ENCODE data around the gene CCL17. TPM values are rescaled to one million over a fixed set of nuclear protein-coding genes. Genes with fewer than 3 reads are reported as not detected.

Gene CCL17
- total and polyA plus RNA-seq, 10 of the 15 experiments (the other 5 are each of a cell fraction or from before 2014, with no cell fraction given): 1.2 to 84.9 (median 34.2) TPM

DNA sequence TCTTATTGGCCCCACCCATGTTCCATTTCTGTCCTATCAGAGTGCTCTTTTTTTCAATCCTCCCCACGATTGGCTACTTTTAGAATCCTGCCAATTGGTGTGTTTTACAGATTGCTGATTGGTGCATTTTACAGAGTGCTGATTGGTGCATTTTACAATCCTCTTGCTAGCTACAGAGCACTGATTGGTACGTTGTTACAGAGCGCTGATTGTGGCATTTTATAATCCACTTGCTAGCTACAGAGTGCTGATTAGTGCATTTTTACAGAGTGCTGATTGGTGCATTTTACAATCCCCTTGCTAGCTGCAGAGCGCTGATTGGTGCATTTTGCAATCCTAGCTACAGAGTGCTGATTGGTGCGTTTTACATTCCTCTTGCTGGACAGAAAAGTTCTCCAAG is 9.5 kb upstream of the CCL17 start:
- no peak overlapping the region for H3K4me3 ChIP-seq
- in situ Hi-C loops (cut with MboI) (no loop called here), intact Hi-C loops (cut with micrococcal nuclease; ENCODE audit: unreplicated experiment) (no loop called here)
- DNase-seq (ENCODE audit: low read depth, low spot score) (no peak), FAIRE-seq (no peak), ATAC-seq (no peak)
- H3K79me2 ChIP-seq (ENCODE audit: control insufficient read depth, insufficient read depth, low read length): no peaks in the 10 kb centered on the region
- TF ChIP-seq, protein P1, sequence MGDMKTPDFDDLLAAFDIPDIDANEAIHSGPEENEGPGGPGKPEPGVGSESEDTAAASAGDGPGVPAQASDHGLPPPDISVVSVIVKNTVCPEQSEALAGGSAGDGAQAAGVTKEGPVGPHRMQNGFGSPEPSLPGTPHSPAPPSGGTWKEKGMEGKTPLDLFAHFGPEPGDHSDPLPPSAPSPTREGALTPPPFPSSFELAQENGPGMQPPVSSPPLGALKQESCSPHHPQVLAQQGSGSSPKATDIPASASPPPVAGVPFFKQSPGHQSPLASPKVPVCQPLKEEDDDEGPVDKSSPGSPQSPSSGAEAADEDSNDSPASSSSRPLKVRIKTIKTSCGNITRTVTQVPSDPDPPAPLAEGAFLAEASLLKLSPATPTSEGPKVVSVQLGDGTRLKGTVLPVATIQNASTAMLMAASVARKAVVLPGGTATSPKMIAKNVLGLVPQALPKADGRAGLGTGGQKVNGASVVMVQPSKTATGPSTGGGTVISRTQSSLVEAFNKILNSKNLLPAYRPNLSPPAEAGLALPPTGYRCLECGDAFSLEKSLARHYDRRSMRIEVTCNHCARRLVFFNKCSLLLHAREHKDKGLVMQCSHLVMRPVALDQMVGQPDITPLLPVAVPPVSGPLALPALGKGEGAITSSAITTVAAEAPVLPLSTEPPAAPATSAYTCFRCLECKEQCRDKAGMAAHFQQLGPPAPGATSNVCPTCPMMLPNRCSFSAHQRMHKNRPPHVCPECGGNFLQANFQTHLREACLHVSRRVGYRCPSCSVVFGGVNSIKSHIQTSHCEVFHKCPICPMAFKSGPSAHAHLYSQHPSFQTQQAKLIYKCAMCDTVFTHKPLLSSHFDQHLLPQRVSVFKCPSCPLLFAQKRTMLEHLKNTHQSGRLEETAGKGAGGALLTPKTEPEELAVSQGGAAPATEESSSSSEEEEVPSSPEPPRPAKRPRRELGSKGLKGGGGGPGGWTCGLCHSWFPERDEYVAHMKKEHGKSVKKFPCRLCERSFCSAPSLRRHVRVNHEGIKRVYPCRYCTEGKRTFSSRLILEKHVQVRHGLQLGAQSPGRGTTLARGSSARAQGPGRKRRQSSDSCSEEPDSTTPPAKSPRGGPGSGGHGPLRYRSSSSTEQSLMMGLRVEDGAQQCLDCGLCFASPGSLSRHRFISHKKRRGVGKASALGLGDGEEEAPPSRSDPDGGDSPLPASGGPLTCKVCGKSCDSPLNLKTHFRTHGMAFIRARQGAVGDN (IDR thresholded peaks at IDR 0.05): no peak
- TF ChIP-seq RCOR1 (conservative IDR thresholded peaks at IDR 0.05; ENCODE audit: low read depth, low read length): no peak
- no peak for TF ChIP-seq ZNF24 (IDR thresholded peaks at IDR 0.05)
- TF ChIP-seq, protein P2, sequence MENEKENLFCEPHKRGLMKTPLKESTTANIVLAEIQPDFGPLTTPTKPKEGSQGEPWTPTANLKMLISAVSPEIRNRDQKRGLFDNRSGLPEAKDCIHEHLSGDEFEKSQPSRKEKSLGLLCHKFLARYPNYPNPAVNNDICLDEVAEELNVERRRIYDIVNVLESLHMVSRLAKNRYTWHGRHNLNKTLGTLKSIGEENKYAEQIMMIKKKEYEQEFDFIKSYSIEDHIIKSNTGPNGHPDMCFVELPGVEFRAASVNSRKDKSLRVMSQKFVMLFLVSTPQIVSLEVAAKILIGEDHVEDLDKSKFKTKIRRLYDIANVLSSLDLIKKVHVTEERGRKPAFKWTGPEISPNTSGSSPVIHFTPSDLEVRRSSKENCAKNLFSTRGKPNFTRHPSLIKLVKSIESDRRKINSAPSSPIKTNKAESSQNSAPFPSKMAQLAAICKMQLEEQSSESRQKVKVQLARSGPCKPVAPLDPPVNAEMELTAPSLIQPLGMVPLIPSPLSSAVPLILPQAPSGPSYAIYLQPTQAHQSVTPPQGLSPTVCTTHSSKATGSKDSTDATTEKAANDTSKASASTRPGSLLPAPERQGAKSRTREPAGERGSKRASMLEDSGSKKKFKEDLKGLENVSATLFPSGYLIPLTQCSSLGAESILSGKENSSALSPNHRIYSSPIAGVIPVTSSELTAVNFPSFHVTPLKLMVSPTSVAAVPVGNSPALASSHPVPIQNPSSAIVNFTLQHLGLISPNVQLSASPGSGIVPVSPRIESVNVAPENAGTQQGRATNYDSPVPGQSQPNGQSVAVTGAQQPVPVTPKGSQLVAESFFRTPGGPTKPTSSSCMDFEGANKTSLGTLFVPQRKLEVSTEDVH (IDR thresholded peaks at IDR 0.05; ENCODE audit: low read depth, partially characterized antibody): no peak
- no peak for TF ChIP-seq SMARCA5 (IDR thresholded peaks at IDR 0.05)
- no peak for TF ChIP-seq HCFC1 (IDR thresholded peaks at IDR 0.05; ENCODE audit: low read length)
- TF ChIP-seq NFIC (IDR thresholded peaks at IDR 0.05; ENCODE audit: low read depth, low read length): no peak
- no peak for TF ChIP-seq ETV6 (conservative IDR thresholded peaks at IDR 0.05 in 1 of 2, IDR thresholded peaks at IDR 0.05 in 1 of 2; ENCODE audit: borderline replicate concordance in 1 of 2, low read depth in 1 of 2)
- TF ChIP-seq POU2F2 (IDR thresholded peaks at IDR 0.05; ENCODE audit: borderline replicate concordance, low read depth, low read length): no peak
- TF ChIP-seq, protein P3, sequence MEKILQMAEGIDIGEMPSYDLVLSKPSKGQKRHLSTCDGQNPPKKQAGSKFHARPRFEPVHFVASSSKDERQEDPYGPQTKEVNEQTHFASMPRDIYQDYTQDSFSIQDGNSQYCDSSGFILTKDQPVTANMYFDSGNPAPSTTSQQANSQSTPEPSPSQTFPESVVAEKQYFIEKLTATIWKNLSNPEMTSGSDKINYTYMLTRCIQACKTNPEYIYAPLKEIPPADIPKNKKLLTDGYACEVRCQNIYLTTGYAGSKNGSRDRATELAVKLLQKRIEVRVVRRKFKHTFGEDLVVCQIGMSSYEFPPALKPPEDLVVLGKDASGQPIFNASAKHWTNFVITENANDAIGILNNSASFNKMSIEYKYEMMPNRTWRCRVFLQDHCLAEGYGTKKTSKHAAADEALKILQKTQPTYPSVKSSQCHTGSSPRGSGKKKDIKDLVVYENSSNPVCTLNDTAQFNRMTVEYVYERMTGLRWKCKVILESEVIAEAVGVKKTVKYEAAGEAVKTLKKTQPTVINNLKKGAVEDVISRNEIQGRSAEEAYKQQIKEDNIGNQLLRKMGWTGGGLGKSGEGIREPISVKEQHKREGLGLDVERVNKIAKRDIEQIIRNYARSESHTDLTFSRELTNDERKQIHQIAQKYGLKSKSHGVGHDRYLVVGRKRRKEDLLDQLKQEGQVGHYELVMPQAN (conservative IDR thresholded peaks at IDR 0.05): no peak
- TF ChIP-seq CEBPB (IDR thresholded peaks at IDR 0.05; ENCODE audit: borderline replicate concordance in 1 of 2, low read depth in 2 of 2, low read length in 2 of 2): no peak
- TF ChIP-seq BCL11A (IDR thresholded peaks at IDR 0.05; ENCODE audit: low read depth, low read length): no peak
- H3K4me1 ChIP-seq (ENCODE audit: control insufficient read depth, insufficient read depth, low read length): no peaks in the 10 kb centered on the region
- H4K20me1 ChIP-seq (ENCODE audit: control insufficient read depth, insufficient read depth): no peaks in the 10 kb centered on the region
- ChIA-PET SMC1A (ENCODE audit: uncharacterized antibody, unreplicated experiment) (interaction anchor here (0.7 to 1.3 kb wide), 4 partner anchors 10 to 73 kb away, joined by 3 read pairs; partner anchors contain the start of gene CCL17), CTCF (no interaction called here), RAD21 (ENCODE audit: unreplicated experiment) (interaction anchor here (1.2 kb wide), 1 partner anchor 15 kb away, joined by 4 read pairs; no protein-coding TSS in a partner anchor), POLR2A (interaction anchor here (1.4 kb wide), 1 partner anchor 9 kb away, joined by 4 read pairs; the partner anchor contains the start of gene CCL17)
- no peaks in the 10 kb centered on the region for H3K36me3 ChIP-seq (ENCODE audit: control insufficient read depth in 2 of 2, insufficient read depth in 2 of 2, low read length in 1 of 2)
- no peak overlapping the region for H2AFZ ChIP-seq (ENCODE audit: control insufficient read depth, low read depth, low read length)
- no peaks in the 10 kb centered on the region for H3K27me3 ChIP-seq (replicated peaks in 1 of 2; ENCODE audit: control insufficient read depth in 2 of 2, insufficient read depth in 2 of 2, low read length in 1 of 2)
- 70% methylated on average over 5 of the region's 5 CpGs for WGBS (ENCODE audit: insufficient coverage, insufficient replicate concordance, low lambda C conversion rate, missing lambda C conversion rate)
- no TSS peak for BruUV-seq (replicated peaks)
- no peak overlapping the region for H3K4me2 ChIP-seq (ENCODE audit: control insufficient read depth, insufficient read depth)
- H3K9ac ChIP-seq (ENCODE audit: control insufficient read depth, insufficient read depth, low read length): no peak overlapping the region
- no peaks in the 10 kb centered on the region; the same call in 2 of the 3 replicates for H3K9me3 ChIP-seq (replicated peaks; ENCODE audit: control insufficient read depth, insufficient read depth, low read length)
- H3K27ac ChIP-seq (ENCODE audit: control insufficient read depth, insufficient read depth): no peak overlapping the region
